ENCODE results near the gene PTX3. TPM values are rescaled to one million over a fixed set of nuclear protein-coding genes. Genes with fewer than 3 reads are reported as not detected.

PTX3 gene
- total and polyA plus RNA-seq, 4 experiments from 2014 or later: 0.22 to 0.23 TPM; not detected in 2

DNA sequence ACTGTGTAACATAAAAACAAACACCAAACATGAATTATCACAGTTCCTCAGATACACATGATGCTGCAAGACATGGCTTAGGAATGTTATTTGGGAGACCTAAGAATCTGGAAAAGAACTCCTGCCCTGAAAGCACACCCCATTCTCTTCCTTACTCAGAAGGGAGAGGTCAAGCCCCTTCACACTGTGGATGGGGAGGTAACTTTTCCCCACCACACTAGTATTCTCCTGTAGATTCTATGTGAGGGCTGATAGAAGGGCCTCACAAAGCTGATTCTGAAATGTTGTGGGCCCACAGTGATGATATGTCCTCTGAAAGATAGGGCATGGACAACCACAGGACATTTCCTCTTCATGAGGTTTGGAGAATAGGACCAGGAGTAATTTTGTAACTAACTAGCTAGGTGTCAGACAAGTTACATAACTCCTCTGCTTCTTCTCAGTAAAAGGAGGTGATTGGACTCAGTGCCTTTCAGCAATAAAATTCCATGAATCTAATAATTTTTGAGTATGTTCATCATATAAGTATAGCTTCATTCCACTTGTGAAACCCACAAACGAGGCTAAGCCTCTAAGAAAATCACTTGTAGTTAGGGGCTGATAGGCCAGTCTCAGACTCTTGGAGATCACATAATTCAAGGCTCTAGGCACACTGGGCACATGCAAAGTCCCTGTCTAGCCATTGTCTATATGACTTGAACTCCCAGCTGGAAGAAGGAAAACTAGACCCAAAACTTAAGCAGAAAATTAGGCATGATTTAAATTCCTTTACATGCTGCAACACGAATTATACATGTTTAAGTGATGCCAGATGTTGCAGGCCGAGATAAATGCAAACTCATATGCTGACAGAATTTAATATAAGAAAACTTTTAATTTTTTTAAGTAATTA is 7.5 kb downstream of the PTX3 start:
- H3K27ac Mint-ChIP-seq: no peak overlapping the region
- H3K9me3 ChIP-seq (ENCODE audit: control insufficient read depth in 1 of 2, low read length in 2 of 2): no peaks in the 10 kb centered on the region
- H3K4me1 Mint-ChIP-seq: no peaks in the 10 kb centered on the region
- H3K4me3 Mint-ChIP-seq: no peak overlapping the region
- no peak overlapping the region for H3K27ac ChIP-seq (ENCODE audit: low read depth, low read length)
- no peak overlapping the region for H3K4me3 ChIP-seq (ENCODE audit: low read length in 2 of 2)
- CTCF ChIA-PET (ENCODE audit: partially characterized antibody): no interaction called here
- H3K27me3 Mint-ChIP-seq: peaks cover 1 to 3% of the 10 kb centered on the region in 2 donors
- no peaks in the 10 kb centered on the region for H3K9me3 Mint-ChIP-seq
- H3K4me1 ChIP-seq (ENCODE audit: insufficient read depth, low read length): no peaks in the 10 kb centered on the region
- intact Hi-C loops (cut with micrococcal nuclease): no loop called here
- no peak for DNase-seq
- H3K36me3 Mint-ChIP-seq: no peaks in the 10 kb centered on the region
- H3K36me3 ChIP-seq (ENCODE audit: insufficient read depth, low read length): no peaks in the 10 kb centered on the region
- no peaks in the 10 kb centered on the region for H3K27me3 ChIP-seq (ENCODE audit: insufficient read depth, low read length)
- POLR2A ChIA-PET (ENCODE audit: partially characterized antibody): no interaction called here

DNA sequence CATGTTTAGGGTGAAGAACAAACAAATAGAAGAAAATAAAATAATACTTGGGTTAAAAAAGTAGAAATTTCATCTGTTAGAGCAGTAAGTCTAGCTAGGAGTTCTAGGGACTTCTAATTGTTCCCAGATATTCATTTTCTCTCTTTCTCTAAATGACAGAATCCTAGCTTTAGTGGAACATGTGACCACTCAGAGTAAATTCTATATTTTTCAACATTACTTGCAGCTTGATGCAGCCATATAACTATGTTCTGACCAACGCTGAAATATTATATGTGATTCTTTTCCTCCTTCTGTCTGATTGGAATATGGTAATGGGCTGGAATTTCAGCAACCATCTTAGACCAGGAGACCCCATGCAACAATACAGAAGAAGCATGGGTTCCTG is 8.1 kb downstream of the PTX3 start:
- Histone ChIP-seq H3K4me1 (ENCODE audit: insufficient read depth, low read length) (no peaks in the 10 kb centered on the region), H3K4me3 (ENCODE audit: low read length in 2 of 2) (no peak overlapping the region), H3K36me3 (ENCODE audit: insufficient read depth, low read length) (no peaks in the 10 kb centered on the region), H3K27me3 (ENCODE audit: insufficient read depth, low read length) (no peaks in the 10 kb centered on the region), H3K9me3 (ENCODE audit: control insufficient read depth in 1 of 2, low read length in 2 of 2) (no peaks in the 10 kb centered on the region), H3K27ac (ENCODE audit: low read depth, low read length) (no peak overlapping the region)
- no peaks in the 10 kb centered on the region for H3K27me3 Mint-ChIP-seq
- ChIA-PET CTCF (ENCODE audit: partially characterized antibody) (no interaction called here), POLR2A (ENCODE audit: partially characterized antibody) (no interaction called here)
- H3K4me1 Mint-ChIP-seq: no peaks in the 10 kb centered on the region
- DNase-seq: no peak
- H3K27ac Mint-ChIP-seq: no peak overlapping the region
- H3K9me3 Mint-ChIP-seq: no peaks in the 10 kb centered on the region
- H3K4me3 Mint-ChIP-seq: no peak overlapping the region
- no peaks in the 10 kb centered on the region for H3K36me3 Mint-ChIP-seq
- intact Hi-C loops (cut with micrococcal nuclease): no loop called here

DNA sequence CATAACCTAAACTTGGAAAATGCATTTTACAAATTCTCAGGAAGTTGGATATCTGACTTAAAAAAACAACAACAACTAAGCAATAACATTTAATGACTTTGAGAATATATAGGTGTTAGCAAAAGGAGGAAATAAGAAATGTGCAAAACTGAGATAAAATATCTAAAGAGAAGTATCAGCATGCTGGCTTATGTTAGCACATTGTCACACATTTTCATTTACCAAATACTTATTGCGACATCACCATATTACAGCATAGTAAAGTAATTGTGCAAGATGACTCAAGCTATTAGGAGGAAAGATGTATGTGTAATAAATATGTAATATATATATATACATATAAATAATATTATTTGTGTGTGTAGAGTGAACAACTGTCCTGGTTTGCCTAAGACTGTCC is 9.2 kb downstream of the PTX3 start:
- DNase-seq: no peak
- peaks cover 0 to under 1% of the 10 kb centered on the region in 2 donors for H3K27me3 Mint-ChIP-seq
- H3K9me3 ChIP-seq (ENCODE audit: control insufficient read depth in 1 of 2, low read length in 2 of 2): no peaks in the 10 kb centered on the region
- no peaks in the 10 kb centered on the region for H3K36me3 Mint-ChIP-seq
- no peaks in the 10 kb centered on the region for H3K9me3 Mint-ChIP-seq
- no peak overlapping the region for H3K27ac Mint-ChIP-seq
- no peak overlapping the region for H3K4me3 ChIP-seq (ENCODE audit: low read length in 2 of 2)
- no peaks in the 10 kb centered on the region for H3K27me3 ChIP-seq (ENCODE audit: insufficient read depth, low read length)
- CTCF ChIA-PET (ENCODE audit: partially characterized antibody): no interaction called here
- no peaks in the 10 kb centered on the region for H3K4me1 ChIP-seq (ENCODE audit: insufficient read depth, low read length)
- POLR2A ChIA-PET (ENCODE audit: partially characterized antibody): no interaction called here
- H3K36me3 ChIP-seq (ENCODE audit: insufficient read depth, low read length): no peaks in the 10 kb centered on the region
- no peaks in the 10 kb centered on the region for H3K4me1 Mint-ChIP-seq
- no peak overlapping the region for H3K27ac ChIP-seq (ENCODE audit: low read depth, low read length)
- intact Hi-C loops (cut with micrococcal nuclease): no loop called here
- H3K4me3 Mint-ChIP-seq: no peak overlapping the region

DNA sequence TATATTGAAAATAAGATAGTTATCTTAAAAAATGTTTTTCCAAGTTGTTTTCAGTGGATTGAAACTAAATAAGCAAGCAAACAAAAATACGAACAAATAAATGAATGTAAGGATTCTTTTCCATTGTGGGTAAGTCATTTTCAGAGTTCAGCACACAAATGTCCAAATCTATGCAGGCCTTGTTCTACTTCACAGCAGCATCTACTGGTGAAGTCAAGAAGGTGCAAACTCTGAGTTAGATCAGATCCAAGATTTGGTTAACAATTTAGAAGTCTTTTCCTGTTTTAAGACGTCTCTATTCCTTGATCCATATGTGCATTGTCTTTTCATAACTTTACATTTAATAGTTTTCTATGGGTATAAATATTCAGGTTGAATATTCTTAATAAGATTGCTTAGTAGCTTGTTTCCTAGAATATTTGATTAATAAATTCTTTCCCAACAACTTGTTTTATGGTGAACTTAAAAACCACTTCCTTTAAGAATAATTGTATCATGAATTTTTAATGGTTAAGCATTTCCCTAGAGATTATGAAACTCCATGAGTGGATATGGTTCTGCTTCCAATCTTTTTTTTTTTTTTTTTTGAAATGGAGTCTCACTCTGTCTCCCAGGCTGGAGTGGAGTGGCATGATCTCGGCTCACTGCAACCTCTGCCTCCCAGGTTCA is 10.5 kb downstream of the PTX3 start:
- no peaks in the 10 kb centered on the region for H3K27me3 ChIP-seq (ENCODE audit: insufficient read depth, low read length)
- no peaks in the 10 kb centered on the region for H3K4me1 ChIP-seq (ENCODE audit: insufficient read depth, low read length)
- H3K27ac ChIP-seq (ENCODE audit: low read depth, low read length): no peak overlapping the region
- H3K36me3 ChIP-seq (ENCODE audit: insufficient read depth, low read length): no peaks in the 10 kb centered on the region
- POLR2A ChIA-PET (ENCODE audit: partially characterized antibody): no interaction called here
- H3K9me3 ChIP-seq (ENCODE audit: control insufficient read depth in 1 of 2, low read length in 2 of 2): no peaks in the 10 kb centered on the region
- Mint-ChIP-seq H3K4me3 (no peak overlapping the region), H3K9me3 (peaks cover 0 to 2% (median 0%) of the 10 kb centered on the region in 8 donors), H3K36me3 (no peaks in the 10 kb centered on the region), H3K27me3 (peaks cover 1 to 4% of the 10 kb centered on the region in 2 donors), H3K27ac (no peak overlapping the region), H3K4me1 (no peaks in the 10 kb centered on the region)
- no peak for DNase-seq
- CTCF ChIA-PET (ENCODE audit: partially characterized antibody): interaction anchor here (0.7 kb wide), 1 partner anchor 291 kb away, joined by 3 read pairs; no protein-coding TSS in a partner anchor
- intact Hi-C loops (cut with micrococcal nuclease): no loop called here
- H3K4me3 ChIP-seq (ENCODE audit: low read length in 2 of 2): no peak overlapping the region

DNA sequence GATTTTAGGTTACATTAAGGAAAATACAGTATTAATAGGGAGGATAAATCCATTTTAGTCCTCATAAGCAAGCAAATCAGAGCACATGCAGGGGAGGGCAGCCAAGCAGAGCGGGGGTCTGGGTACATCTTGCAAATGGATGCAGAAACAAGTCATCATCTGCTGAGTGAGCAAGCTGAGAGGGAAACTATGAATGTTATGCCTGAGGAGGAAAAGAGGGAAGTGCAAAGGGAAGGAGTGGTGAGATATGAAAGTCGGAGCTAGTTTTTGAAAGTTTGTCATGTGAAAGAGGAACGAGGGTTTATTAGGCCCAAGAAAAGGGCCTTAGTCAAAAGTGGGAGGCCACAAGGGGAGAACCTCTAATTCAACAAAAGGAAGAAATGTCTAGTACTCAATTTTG is 15.4 kb downstream of the PTX3 start:
- DNase-seq: no peak
- Histone ChIP-seq H3K27me3 (ENCODE audit: insufficient read depth, low read length) (no peaks in the 10 kb centered on the region), H3K4me1 (ENCODE audit: insufficient read depth, low read length) (no peaks in the 10 kb centered on the region), H3K4me3 (ENCODE audit: low read length in 2 of 2) (no peak overlapping the region), H3K9me3 (ENCODE audit: control insufficient read depth in 1 of 2, low read length in 2 of 2) (no peaks in the 10 kb centered on the region), H3K36me3 (ENCODE audit: insufficient read depth, low read length) (no peaks in the 10 kb centered on the region), H3K27ac (ENCODE audit: low read depth, low read length) (no peak overlapping the region)
- intact Hi-C loops (cut with micrococcal nuclease): no loop called here
- POLR2A ChIA-PET (ENCODE audit: partially characterized antibody): no interaction called here
- H3K27me3 Mint-ChIP-seq: peaks cover 1 to 10% of the 10 kb centered on the region in 2 donors
- no peak overlapping the region for H3K4me3 Mint-ChIP-seq
- no peak overlapping the region for H3K27ac Mint-ChIP-seq
- peaks cover 0 to 6% (median 0%) of the 10 kb centered on the region in 8 donors for H3K9me3 Mint-ChIP-seq
- H3K36me3 Mint-ChIP-seq: no peaks in the 10 kb centered on the region
- H3K4me1 Mint-ChIP-seq: no peaks in the 10 kb centered on the region
- CTCF ChIA-PET (ENCODE audit: partially characterized antibody): no interaction called here

DNA sequence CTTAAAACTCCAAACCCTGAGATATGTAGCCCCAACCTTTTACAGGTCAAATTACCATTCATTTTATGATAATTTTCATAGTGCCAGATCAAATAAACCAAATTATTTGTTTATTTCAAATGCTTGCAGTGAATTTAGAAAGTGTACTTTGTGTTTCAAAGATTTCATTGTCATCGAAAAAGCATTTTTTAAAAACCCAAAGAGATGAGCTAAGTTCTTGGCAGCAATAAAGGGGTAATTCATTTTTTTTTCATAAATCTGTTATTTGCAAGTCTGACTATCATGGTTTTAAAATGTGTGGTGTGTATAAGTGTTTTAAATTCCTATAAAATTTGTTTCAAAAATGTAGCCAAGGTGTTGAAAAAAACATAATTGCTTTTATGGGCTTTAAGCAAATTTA is 17.2 kb downstream of the PTX3 start:
- DNase-seq: no peak
- Histone ChIP-seq H3K36me3 (ENCODE audit: insufficient read depth, low read length) (no peaks in the 10 kb centered on the region), H3K27ac (ENCODE audit: low read depth, low read length) (no peak overlapping the region), H3K4me1 (ENCODE audit: insufficient read depth, low read length) (no peaks in the 10 kb centered on the region), H3K9me3 (ENCODE audit: control insufficient read depth in 1 of 2, low read length in 2 of 2) (no peaks in the 10 kb centered on the region), H3K27me3 (ENCODE audit: insufficient read depth, low read length) (no peaks in the 10 kb centered on the region), H3K4me3 (ENCODE audit: low read length in 2 of 2) (no peak overlapping the region)
- H3K4me1 Mint-ChIP-seq: no peaks in the 10 kb centered on the region
- no peak overlapping the region for H3K27ac Mint-ChIP-seq
- CTCF ChIA-PET (ENCODE audit: partially characterized antibody): no interaction called here
- H3K9me3 Mint-ChIP-seq: peaks cover 0 to 6% (median under 1%) of the 10 kb centered on the region in 8 donors
- no peak overlapping the region for H3K4me3 Mint-ChIP-seq
- POLR2A ChIA-PET (ENCODE audit: partially characterized antibody): no interaction called here
- intact Hi-C loops (cut with micrococcal nuclease): no loop called here
- no peaks in the 10 kb centered on the region for H3K36me3 Mint-ChIP-seq
- H3K27me3 Mint-ChIP-seq: peaks cover 1 to 10% of the 10 kb centered on the region in 2 donors

DNA sequence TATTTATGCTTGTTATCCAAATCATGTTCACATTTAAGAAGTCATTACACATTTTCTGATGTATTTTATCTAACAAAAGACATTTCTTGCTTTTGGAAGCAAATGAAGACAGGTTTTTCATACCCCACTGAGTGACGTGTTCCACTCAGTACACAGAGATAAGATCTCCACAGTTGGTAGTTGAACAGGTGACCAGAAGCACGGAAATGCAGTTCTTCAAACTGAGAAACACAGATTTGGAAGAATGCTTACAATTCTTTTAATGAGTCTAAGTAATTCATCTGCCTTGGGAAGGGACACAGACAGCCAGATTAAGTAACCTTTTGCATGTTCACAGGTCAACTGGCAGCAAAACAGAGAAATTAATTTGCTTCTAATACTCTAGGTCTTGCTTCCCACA is 23.1 kb downstream of the PTX3 start:
- intact Hi-C loops (cut with micrococcal nuclease): no loop called here
- Mint-ChIP-seq H3K4me1 (no peaks in the 10 kb centered on the region), H3K27me3 (peaks cover 2 to 4% of the 10 kb centered on the region in 2 donors), H3K27ac (no peak overlapping the region), H3K4me3 (no peak overlapping the region), H3K36me3 (no peaks in the 10 kb centered on the region), H3K9me3 (peaks cover 0 to 6% (median under 1%) of the 10 kb centered on the region in 8 donors)
- H3K27ac ChIP-seq (ENCODE audit: low read depth, low read length): no peak overlapping the region
- H3K36me3 ChIP-seq (ENCODE audit: insufficient read depth, low read length): no peaks in the 10 kb centered on the region
- ChIA-PET POLR2A (ENCODE audit: partially characterized antibody) (no interaction called here), CTCF (ENCODE audit: partially characterized antibody) (no interaction called here)
- DNase-seq: no peak
- no peaks in the 10 kb centered on the region for H3K27me3 ChIP-seq (ENCODE audit: insufficient read depth, low read length)
- H3K4me1 ChIP-seq (ENCODE audit: insufficient read depth, low read length): no peaks in the 10 kb centered on the region
- no peaks in the 10 kb centered on the region for H3K9me3 ChIP-seq (ENCODE audit: control insufficient read depth in 1 of 2, low read length in 2 of 2)
- no peak overlapping the region for H3K4me3 ChIP-seq (ENCODE audit: low read length in 2 of 2)

All from CD4-positive, alpha-beta memory T cell (primary cell).